ENCODE results near the gene MMS22L. TPM values are rescaled to one million over a fixed set of nuclear protein-coding genes. Genes with fewer than 3 reads are reported as not detected.

The MMS22L gene
- polyA plus RNA-seq, 3 donors = 1.6 to 3.4 (median 2.1) TPM

DNA sequence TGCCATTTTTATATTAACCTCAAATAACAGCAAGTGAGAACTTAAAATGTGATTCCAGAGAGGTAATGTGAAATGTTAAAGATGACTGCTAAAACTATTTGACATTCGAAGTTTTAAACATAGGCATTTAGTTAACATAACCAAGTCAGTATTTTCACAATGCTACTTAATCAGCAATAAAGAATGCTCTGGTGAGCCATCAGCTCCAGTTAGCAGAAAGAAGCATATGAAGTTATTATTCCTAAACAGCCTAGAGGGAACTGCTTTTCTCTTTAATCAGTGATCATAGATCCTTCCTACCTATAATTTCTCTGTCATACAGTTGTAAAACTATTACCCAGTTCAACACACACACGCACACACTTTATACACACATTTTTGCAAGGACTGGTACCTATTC, 60.1 kb downstream of the MMS22L start:
- Histone ChIP-seq H3K9ac (ENCODE audit: insufficient read depth, low read length, poor library complexity, severe bottlenecking) (no peak overlapping the region), H3K4me2 (replicated peaks; ENCODE audit: extremely low read depth, low read length, poor library complexity, severe bottlenecking) (no peak overlapping the region), H3K27me3 (ENCODE audit: control insufficient read depth in 2 of 2, insufficient read depth in 2 of 2, low read length in 2 of 2) (no peaks in the 10 kb centered on the region), H2AFZ (ENCODE audit: insufficient read depth, low read depth, low read length, poor library complexity, severe bottlenecking) (no peak overlapping the region), H4K20me1 (ENCODE audit: insufficient read depth, low read length) (no peaks in the 10 kb centered on the region), H3K9me3 (replicated peaks in 1 of 2; ENCODE audit: control insufficient read depth in 1 of 2, insufficient read depth in 1 of 2, low read length in 2 of 2) (no peaks in the 10 kb centered on the region), H3K4me3 (replicated peaks in 1 of 3; ENCODE audit: low read depth in 2 of 3, low read length in 3 of 3) (no peak overlapping the region), H3K4me1 (ENCODE audit: control insufficient read depth in 1 of 2, insufficient read depth in 2 of 2, low read length in 2 of 2) (no peaks in the 10 kb centered on the region), H3K79me2 (ENCODE audit: insufficient read depth, low read length) (peaks cover under 1% of the 10 kb centered on the region), H3K36me3 (replicated peaks in 1 of 2; ENCODE audit: control insufficient read depth in 1 of 2, insufficient read depth in 2 of 2, low read length in 2 of 2) (peaks cover 10% of the 10 kb centered on the region in 2 donors), H3K27ac (ENCODE audit: low read depth in 1 of 2, low read length in 2 of 2) (no peak overlapping the region)
- TF ChIP-seq, protein P1, sequence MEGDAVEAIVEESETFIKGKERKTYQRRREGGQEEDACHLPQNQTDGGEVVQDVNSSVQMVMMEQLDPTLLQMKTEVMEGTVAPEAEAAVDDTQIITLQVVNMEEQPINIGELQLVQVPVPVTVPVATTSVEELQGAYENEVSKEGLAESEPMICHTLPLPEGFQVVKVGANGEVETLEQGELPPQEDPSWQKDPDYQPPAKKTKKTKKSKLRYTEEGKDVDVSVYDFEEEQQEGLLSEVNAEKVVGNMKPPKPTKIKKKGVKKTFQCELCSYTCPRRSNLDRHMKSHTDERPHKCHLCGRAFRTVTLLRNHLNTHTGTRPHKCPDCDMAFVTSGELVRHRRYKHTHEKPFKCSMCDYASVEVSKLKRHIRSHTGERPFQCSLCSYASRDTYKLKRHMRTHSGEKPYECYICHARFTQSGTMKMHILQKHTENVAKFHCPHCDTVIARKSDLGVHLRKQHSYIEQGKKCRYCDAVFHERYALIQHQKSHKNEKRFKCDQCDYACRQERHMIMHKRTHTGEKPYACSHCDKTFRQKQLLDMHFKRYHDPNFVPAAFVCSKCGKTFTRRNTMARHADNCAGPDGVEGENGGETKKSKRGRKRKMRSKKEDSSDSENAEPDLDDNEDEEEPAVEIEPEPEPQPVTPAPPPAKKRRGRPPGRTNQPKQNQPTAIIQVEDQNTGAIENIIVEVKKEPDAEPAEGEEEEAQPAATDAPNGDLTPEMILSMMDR (IDR thresholded peaks at IDR 0.05) = no peak
- Mint-ChIP-seq H3K36me3 (peaks cover 17 to 20% of the 10 kb centered on the region in 2 donors), H3K4me1 (no peaks in the 10 kb centered on the region), H3K4me3 (no peak overlapping the region), H3K27me3 (ENCODE audit: low read depth in 3 of 3) (peaks cover 0 to 1% (median 0%) of the 10 kb centered on the region in 3 donors), H3K27ac (no peak overlapping the region), H3K9me3 (peaks cover 0 to 1% (median 0%) of the 10 kb centered on the region in 7 donors)
- no CpG with 5 or more reads among the region's 2 CpGs for WGBS (ENCODE audit: insufficient coverage)
- no peak for DNase-seq
- intact Hi-C loops (cut with micrococcal nuclease) = no loop called here

DNA sequence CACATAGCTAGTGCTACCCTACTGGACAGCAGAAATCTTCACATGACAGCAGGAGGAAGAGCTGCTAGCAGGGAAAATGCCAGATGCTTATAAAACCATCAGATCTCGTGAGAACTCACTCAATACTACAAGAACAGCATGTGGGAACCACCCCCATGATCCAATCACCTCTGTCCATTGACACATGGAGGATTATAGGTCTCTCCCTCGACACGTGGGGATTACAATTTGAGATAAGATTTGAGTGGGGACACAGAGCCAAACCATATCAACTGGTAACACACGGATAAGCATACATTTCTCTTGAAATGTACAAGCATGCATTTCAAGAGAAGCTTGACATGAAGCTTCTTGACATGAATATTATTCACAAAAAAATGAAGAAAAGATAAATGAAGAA, 64.1 kb downstream of the MMS22L start:
- Histone ChIP-seq H3K27me3 (ENCODE audit: control insufficient read depth in 2 of 2, insufficient read depth in 2 of 2, low read length in 2 of 2) (no peaks in the 10 kb centered on the region), H3K36me3 (replicated peaks in 1 of 2; ENCODE audit: control insufficient read depth in 1 of 2, insufficient read depth in 2 of 2, low read length in 2 of 2) (peaks cover 0 to 3% of the 10 kb centered on the region in 2 donors), H2AFZ (ENCODE audit: insufficient read depth, low read depth, low read length, poor library complexity, severe bottlenecking) (no peak overlapping the region), H3K9me3 (replicated peaks in 1 of 2; ENCODE audit: control insufficient read depth in 1 of 2, insufficient read depth in 1 of 2, low read length in 2 of 2) (no peaks in the 10 kb centered on the region), H3K4me3 (replicated peaks in 1 of 3; ENCODE audit: low read depth in 2 of 3, low read length in 3 of 3) (no peak overlapping the region), H4K20me1 (ENCODE audit: insufficient read depth, low read length) (no peaks in the 10 kb centered on the region), H3K4me2 (replicated peaks; ENCODE audit: extremely low read depth, low read length, poor library complexity, severe bottlenecking) (no peak overlapping the region), H3K79me2 (ENCODE audit: insufficient read depth, low read length) (no peaks in the 10 kb centered on the region), H3K4me1 (ENCODE audit: control insufficient read depth in 1 of 2, insufficient read depth in 2 of 2, low read length in 2 of 2) (no peaks in the 10 kb centered on the region), H3K9ac (ENCODE audit: insufficient read depth, low read length, poor library complexity, severe bottlenecking) (no peak overlapping the region), H3K27ac (ENCODE audit: low read depth in 1 of 2, low read length in 2 of 2) (no peak overlapping the region)
- TF ChIP-seq, protein P1 (IDR thresholded peaks at IDR 0.05) = no peak
- WGBS (ENCODE audit: insufficient coverage) = no CpG with 5 or more reads among the region's 4 CpGs
- intact Hi-C loops (cut with micrococcal nuclease) = no loop called here
- peaks cover 5 to 9% of the 10 kb centered on the region in 2 donors for H3K36me3 Mint-ChIP-seq
- DNase-seq = no peak
- H3K27me3 Mint-ChIP-seq (ENCODE audit: low read depth in 3 of 3) = peaks cover 0 to 1% (median 0%) of the 10 kb centered on the region in 3 donors
- H3K27ac Mint-ChIP-seq = no peak overlapping the region
- H3K4me3 Mint-ChIP-seq = no peak overlapping the region
- H3K4me1 Mint-ChIP-seq = peaks cover 2% of the 10 kb centered on the region
- peaks cover 0 to 2% (median 0%) of the 10 kb centered on the region in 7 donors for H3K9me3 Mint-ChIP-seq
